ENCODE measurements around the gene SCN8A.

DNA sequence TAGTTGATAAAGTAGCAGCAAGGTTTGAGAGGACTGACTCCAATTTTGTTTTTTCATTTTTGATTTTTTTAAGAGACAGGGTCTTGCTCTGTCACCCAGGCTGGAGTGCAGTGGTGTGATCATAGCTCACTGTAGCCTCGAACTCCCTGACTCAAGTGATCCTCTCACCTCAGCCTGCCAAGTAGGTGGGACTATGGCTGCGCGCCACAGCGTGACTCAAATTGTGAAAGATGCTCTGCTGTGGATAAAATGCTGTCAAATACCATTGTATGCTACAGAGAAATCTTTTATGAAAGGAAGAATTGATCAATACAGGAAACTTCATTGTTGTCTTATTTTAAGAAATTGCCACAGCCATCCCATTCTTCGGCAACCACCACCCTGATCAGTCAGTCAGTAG is 48.3 kb downstream of the SCN8A start:
- TF ChIP-seq POLR2AphosphoS5 (IDR thresholded peaks at IDR 0.05) (no peak), POLR2A (IDR thresholded peaks at IDR 0.05) (no peak), EP300 (IDR thresholded peaks at IDR 0.05) (no peak)
- TF ChIP-seq, protein P1, sequence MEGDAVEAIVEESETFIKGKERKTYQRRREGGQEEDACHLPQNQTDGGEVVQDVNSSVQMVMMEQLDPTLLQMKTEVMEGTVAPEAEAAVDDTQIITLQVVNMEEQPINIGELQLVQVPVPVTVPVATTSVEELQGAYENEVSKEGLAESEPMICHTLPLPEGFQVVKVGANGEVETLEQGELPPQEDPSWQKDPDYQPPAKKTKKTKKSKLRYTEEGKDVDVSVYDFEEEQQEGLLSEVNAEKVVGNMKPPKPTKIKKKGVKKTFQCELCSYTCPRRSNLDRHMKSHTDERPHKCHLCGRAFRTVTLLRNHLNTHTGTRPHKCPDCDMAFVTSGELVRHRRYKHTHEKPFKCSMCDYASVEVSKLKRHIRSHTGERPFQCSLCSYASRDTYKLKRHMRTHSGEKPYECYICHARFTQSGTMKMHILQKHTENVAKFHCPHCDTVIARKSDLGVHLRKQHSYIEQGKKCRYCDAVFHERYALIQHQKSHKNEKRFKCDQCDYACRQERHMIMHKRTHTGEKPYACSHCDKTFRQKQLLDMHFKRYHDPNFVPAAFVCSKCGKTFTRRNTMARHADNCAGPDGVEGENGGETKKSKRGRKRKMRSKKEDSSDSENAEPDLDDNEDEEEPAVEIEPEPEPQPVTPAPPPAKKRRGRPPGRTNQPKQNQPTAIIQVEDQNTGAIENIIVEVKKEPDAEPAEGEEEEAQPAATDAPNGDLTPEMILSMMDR (IDR thresholded peaks at IDR 0.05), result no peak
